ENCODE results near the gene CDH13. TPM values are rescaled to one million over a fixed set of nuclear protein-coding genes. Genes with fewer than 3 reads are reported as not detected.

Gene CDH13
- total RNA-seq, 3 donors from 2014 or later: 4.9 to 11.2 (median 9.8) TPM

DNA sequence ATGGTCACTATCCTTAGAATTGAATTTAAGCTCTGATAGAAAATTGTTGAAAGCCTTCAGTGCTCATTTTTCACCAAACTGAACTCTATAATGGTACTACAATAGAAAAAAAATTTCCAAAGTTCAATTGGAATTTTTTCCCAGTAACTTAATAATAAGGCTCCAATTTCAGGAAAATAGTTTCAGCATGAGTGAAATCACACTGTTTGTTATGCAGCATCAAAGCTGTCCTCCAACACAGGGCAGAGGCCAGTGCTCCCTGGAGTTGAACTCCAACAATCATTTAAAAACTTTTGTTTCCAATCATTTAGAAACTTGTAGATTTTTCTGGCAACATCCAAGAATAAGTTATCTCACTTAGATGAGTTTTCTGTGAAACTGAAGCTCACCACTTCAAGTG, 1077.9 kb downstream of the CDH13 start:
- Histone ChIP-seq H3K4me1 (ENCODE audit: low read depth) (no peaks in the 10 kb centered on the region), H3K36me3 (ENCODE audit: low read depth) (no peaks in the 10 kb centered on the region), H3K4me3 (no peak overlapping the region), H3K9me3 (no peaks in the 10 kb centered on the region)
- DNase-seq (no peak), ATAC-seq (no peak)
- TF ChIP-seq, protein P1, sequence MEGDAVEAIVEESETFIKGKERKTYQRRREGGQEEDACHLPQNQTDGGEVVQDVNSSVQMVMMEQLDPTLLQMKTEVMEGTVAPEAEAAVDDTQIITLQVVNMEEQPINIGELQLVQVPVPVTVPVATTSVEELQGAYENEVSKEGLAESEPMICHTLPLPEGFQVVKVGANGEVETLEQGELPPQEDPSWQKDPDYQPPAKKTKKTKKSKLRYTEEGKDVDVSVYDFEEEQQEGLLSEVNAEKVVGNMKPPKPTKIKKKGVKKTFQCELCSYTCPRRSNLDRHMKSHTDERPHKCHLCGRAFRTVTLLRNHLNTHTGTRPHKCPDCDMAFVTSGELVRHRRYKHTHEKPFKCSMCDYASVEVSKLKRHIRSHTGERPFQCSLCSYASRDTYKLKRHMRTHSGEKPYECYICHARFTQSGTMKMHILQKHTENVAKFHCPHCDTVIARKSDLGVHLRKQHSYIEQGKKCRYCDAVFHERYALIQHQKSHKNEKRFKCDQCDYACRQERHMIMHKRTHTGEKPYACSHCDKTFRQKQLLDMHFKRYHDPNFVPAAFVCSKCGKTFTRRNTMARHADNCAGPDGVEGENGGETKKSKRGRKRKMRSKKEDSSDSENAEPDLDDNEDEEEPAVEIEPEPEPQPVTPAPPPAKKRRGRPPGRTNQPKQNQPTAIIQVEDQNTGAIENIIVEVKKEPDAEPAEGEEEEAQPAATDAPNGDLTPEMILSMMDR (IDR thresholded peaks at IDR 0.05): no peak
- intact Hi-C loops (cut with DNase I, micrococcal nuclease): no loop called here

DNA sequence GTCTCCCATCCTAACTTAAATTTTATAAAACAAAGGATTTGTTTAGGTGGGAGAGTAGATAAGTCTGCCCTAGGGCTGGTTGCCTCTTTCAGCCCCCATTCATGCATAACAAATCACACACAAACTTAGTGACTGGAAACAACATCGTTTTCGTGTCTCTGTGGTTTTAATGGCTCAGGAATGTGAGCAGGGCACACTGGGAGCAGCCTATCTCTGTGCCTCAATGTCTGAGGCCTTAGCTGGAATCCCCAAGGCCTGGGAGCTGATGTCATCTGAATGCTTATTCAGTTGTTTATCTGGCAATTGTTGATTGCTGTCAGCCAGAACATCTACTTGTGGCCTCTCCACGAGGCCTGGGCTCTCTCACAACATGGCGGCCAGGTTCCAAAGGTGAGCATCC, 1079.1 kb downstream of the CDH13 start:
- ATAC-seq: no peak
- Histone ChIP-seq H3K36me3 (ENCODE audit: low read depth) (no peaks in the 10 kb centered on the region), H3K4me1 (ENCODE audit: low read depth) (no peaks in the 10 kb centered on the region), H3K9me3 (no peaks in the 10 kb centered on the region), H3K4me3 (no peak overlapping the region)
- intact Hi-C loops (cut with DNase I, micrococcal nuclease): no loop called here
- DNase-seq: no peak
- TF ChIP-seq, protein P1 (IDR thresholded peaks at IDR 0.05): no peak

DNA sequence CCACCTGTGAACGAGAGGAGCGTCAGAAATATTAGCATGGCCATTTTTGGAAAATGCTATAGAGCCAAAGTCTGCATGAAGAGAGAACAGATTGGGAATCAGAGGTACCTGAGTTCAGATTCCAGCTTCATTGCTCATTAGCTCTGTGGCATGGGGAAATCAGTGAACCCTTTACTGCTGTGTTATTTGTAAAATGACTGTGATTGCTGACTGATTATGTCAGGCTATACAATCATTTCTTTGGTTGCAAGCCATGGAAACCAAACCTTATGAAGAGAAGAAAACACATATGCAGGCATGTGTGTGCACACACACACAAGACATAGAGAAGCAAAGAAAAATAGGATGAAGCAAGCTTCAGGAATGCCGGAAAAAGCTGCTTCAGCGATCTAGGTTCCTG, 1079.6 kb downstream of the CDH13 start:
- ATAC-seq (no peak), DNase-seq (no peak)
- Histone ChIP-seq H3K4me3 (no peak overlapping the region), H3K9me3 (no peaks in the 10 kb centered on the region), H3K4me1 (ENCODE audit: low read depth) (no peaks in the 10 kb centered on the region), H3K36me3 (ENCODE audit: low read depth) (no peaks in the 10 kb centered on the region)
- TF ChIP-seq, protein P1 (IDR thresholded peaks at IDR 0.05): no peak
- intact Hi-C loops (cut with DNase I, micrococcal nuclease): no loop called here

DNA sequence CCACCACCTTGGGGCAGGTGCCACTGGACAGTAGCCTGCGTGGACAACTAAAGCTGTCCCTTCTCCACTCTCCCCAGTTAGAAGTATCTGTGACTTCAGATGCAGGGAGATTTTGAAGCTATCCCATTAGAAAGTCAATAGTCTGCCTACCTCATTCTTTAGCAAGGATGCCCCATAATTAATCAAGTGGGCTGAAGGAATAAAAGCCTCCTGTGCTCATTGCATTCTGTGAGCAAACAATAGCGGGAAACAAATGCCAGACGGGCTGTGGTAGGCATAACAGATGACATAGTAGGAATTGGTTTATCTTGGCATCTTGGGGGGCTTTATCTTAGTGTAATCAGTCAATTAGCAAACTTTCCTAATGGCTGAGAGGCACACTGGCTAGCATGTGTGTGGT, 1084.3 kb downstream of the CDH13 start:
- Histone ChIP-seq H3K9me3 (no peaks in the 10 kb centered on the region), H3K4me1 (ENCODE audit: low read depth) (no peaks in the 10 kb centered on the region), H3K36me3 (ENCODE audit: low read depth) (no peaks in the 10 kb centered on the region), H3K4me3 (no peak overlapping the region)
- intact Hi-C loops (cut with DNase I, micrococcal nuclease): no loop called here
- DNase-seq (no peak), ATAC-seq (no peak)
- TF ChIP-seq, protein P1 (IDR thresholded peaks at IDR 0.05): no peak

DNA sequence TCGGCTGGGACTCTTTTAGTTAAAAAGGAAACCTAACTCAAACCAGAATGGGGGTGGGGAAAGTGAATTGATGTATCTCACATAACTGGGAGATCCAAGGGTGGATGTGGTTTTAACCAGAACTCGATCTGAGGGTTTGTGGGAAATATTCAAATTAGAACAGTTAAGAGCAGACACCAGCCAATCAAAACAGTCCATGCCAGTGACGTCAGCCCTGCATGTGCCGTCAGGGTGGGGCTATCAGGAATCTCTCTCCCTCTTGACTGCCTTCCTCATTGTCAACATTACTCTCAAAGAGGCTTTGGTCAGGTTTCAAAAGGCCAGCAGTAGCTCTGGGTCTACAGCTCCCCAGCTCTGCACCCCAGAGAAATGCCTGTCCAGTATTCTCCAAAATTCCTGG, 1086.8 kb downstream of the CDH13 start:
- intact Hi-C loops (cut with DNase I, micrococcal nuclease): no loop called here
- Histone ChIP-seq H3K9me3 (no peaks in the 10 kb centered on the region), H3K4me1 (ENCODE audit: low read depth) (no peaks in the 10 kb centered on the region), H3K4me3 (no peak overlapping the region), H3K36me3 (ENCODE audit: low read depth) (no peaks in the 10 kb centered on the region)
- no peak for DNase-seq
- no peak for ATAC-seq
- TF ChIP-seq, protein P1 (IDR thresholded peaks at IDR 0.05): no peak

- no peak for ATAC-seq
- DNase-seq: no peak
- TF ChIP-seq, protein P1 (IDR thresholded peaks at IDR 0.05): no peak
- Histone ChIP-seq H3K4me3 (no peak overlapping the region), H3K4me1 (ENCODE audit: low read depth) (no peaks in the 10 kb centered on the region), H3K36me3 (ENCODE audit: low read depth) (no peaks in the 10 kb centered on the region), H3K9me3 (no peaks in the 10 kb centered on the region)
- intact Hi-C loops (cut with DNase I, micrococcal nuclease): no loop called here
These were observed 1087.5 kb downstream of the CDH13 start for GRCh38 chr16:83714286-83714685.

Data from mucosa of descending colon (tissue), 3 donors.